HG02970 (cell line): ENCODE results near the gene TCEAL6.
"Not testable (repeated sequence)": the region's sequence is repeated elsewhere in the genome, so short reads cannot be mapped to it uniquely, and the experiment has no call there.

Source experiments
- ATAC-seq: cut with Tn5 transposase; IDR thresholded peaks from one replicate; pipeline ENCODE4 v1.9.1; 2021; ENCODE audit warnings: mild to moderate bottlenecking, moderate library complexity, moderate number of reproducible peaks; ENCODE audit not compliant: unreplicated experiment, low FRiP score

TCEAL6 gene

GRCh38 chrX:102142274-102142673 lies at the start of gene TCEAL6:
TCEAL6 (minus strand) TSS chrX:102142481.
- not testable (repeated sequence) for ATAC-seq

- ATAC-seq: no peak
Measured at GRCh38 chrX:102185967-102186720, 43.9 kb upstream of the TCEAL6 start.

- ATAC-seq: peak; percentile 73
Measured at GRCh38 chrX:102155806-102156179, 13.5 kb upstream of the TCEAL6 start, which contains the start of gene BEX5. BEX5 (minus strand) TSS chrX:102155977; CDS start chrX:102154265, 1,712 bp downstream.

GRCh38 chrX:102154900-102155805 lies 12.9 kb upstream of the TCEAL6 start:
- no peak for ATAC-seq

GRCh38 chrX:102154218-102154860 lies 12.1 kb upstream of the TCEAL6 start:
- no peak for ATAC-seq

- not testable (repeated sequence) for ATAC-seq
Measured at GRCh38 chrX:102141631-102142030, 650 bp downstream of the TCEAL6 start.

- ATAC-seq: not testable (repeated sequence)
Measured at GRCh38 chrX:102140876-102141275, 1.4 kb downstream of the TCEAL6 start.

- no peak for ATAC-seq
Measured at GRCh38 chrX:102138064-102138463, 4.2 kb downstream of the TCEAL6 start.

- no peak for ATAC-seq
Measured at GRCh38 chrX:102129473-102129872, 12.8 kb downstream of the TCEAL6 start.

GRCh38 chrX:102126863-102127262 lies 15.4 kb downstream of the TCEAL6 start:
- ATAC-seq: no peak

- ATAC-seq: not testable (repeated sequence)
Measured at GRCh38 chrX:102126080-102126818, 16.0 kb downstream of the TCEAL6 start.

- not testable (repeated sequence) for ATAC-seq
Measured at GRCh38 chrX:102125436-102125835, 16.8 kb downstream of the TCEAL6 start, which contains the start of gene TCEAL2. TCEAL2 (plus strand) TSS chrX:102125679; CDS start chrX:102126831, 1,152 bp downstream.

GRCh38 chrX:102125014-102125413 lies 17.3 kb downstream of the TCEAL6 start:
- not testable (repeated sequence) for ATAC-seq

GRCh38 chrX:102115748-102116147 lies 26.5 kb downstream of the TCEAL6 start:
- ATAC-seq: no peak

- no peak for ATAC-seq
Measured at GRCh38 chrX:102113367-102113766, 28.9 kb downstream of the TCEAL6 start.
